NCI-H446 (cell line): ENCODE results near the gene ANKRD23.
"Not testable (repeated sequence)": the region's sequence is repeated elsewhere in the genome, so short reads cannot be mapped to it uniquely, and the experiment has no call there.

Experiments
- DNase-seq, 2 experiments: peaks; one replicate each; lab custom pipeline; 2025; lab: John Stamatoyannopoulos, UW

The ANKRD23 gene

GRCh38 chr2:96863575-96864342 is 19.9 kb upstream of the ANKRD23 start:
- no peak for DNase-seq

- not testable (repeated sequence) for DNase-seq
These were observed 19.2 kb upstream of the ANKRD23 start for GRCh38 chr2:96863056-96863455.

- no peak for DNase-seq
These were observed 17.3 kb upstream of the ANKRD23 start for GRCh38 chr2:96861074-96861473.

GRCh38 chr2:96860065-96861029 is 16.5 kb upstream of the ANKRD23 start:
- no peak for DNase-seq

DNA sequence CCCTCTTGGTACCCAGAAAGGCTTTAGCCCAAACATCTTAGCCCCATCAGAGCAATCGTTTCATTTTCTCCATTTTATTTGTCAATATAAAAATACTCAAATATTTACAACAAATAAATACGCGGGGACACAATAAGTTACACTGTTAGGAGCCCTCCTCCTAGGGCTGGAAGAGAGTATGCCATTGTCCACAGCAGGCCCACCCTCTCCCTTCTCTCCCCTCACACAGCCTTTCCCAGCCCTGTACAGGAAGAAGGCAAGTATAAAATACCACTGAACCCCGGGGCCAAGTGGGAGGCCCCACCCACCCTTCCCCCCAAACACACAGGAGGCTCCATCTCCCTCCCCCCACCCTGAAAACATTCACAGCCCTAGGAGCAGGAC is 15.9 kb upstream of the ANKRD23 start:
- DNase-seq = no peak

GRCh38 chr2:96859099-96859649 is 15.4 kb upstream of the ANKRD23 start:
- DNase-seq = no peak

DNA sequence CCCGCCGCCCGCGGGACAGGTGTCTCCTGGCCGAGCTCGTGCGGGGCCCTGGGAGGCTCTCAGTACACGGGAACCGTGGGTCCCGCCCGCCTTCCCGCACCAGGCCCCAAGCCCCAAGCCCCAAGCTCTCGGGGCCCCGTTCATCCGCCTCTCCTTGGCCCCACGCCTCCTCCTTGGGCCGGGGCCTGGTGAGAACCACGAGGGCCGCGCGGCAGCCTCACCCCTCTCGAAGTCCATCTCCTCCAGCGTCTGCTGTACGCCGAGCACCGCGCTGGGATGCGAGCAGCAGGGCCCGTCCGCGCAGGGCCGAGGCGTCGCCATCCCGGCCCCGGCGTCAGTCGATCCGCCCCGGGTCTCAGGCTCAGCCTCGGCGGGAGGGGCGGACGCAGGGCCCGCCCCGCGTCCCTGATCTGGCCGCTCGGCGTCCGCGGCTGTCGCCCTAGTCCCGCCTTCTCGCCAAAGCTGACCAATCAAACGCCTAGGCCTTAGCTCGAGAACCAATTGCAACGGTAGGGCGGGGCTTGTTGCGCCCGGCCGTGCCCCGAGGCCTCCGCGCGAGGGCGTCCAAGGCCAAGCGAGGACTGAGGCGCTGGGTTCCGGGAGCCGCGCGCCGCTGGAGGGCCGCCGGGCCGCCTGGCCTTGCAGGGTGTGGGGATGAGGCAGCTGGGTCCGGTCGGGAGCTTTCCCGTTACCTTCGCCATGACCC is 14.0 kb upstream of the ANKRD23 start, which contains the start of gene ANKRD39:
TSS of gene ANKRD39 (minus strand) at position 350 of the 706 bp plus-strand sequence. CDS start at position 321, 29 bp downstream.
- DNase-seq = peak; percentile 97 to 99

GRCh38 chr2:96856776-96857666 is 13.2 kb upstream of the ANKRD23 start:
- DNase-seq = no peak

DNA sequence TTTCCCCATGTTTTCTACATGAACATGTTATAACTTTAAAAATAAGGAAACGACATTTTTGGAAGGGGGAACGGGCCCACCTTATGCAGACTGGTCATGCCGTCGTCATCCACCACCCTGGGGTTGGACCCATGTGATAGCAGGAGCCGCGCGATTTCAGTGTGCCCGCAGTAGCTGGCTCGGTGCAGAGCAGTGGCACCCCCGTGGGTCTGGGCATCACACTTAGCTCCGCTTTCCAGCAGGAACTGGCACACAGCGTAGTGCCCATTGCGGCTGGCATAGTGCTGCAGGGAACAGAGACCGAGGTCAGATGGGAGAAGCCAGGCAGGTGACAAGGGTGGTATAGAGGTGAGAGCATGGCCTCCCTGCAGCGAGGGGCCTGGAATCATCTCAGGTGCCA is 9.5 kb upstream of the ANKRD23 start:
- DNase-seq = no peak

DNA sequence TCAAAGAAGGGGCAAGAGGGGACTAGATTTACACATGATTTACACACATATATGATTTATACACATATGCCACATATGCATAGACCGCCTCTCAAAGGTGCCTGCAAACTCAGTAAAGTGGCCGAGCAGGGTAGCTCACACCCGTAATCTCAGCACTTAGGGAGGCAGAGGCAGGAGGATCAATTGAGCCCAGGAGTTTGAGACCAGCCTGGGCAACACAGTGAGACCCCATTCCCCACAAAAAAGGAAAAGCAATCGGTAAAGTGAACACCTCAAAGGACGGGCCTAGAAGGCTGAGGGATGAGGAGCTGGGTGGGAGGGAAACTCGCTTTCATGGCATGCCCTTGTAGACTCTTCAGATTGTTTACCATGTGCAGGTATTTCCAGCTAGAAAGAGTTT is 8.8 kb upstream of the ANKRD23 start:
- DNase-seq = no peak

DNA sequence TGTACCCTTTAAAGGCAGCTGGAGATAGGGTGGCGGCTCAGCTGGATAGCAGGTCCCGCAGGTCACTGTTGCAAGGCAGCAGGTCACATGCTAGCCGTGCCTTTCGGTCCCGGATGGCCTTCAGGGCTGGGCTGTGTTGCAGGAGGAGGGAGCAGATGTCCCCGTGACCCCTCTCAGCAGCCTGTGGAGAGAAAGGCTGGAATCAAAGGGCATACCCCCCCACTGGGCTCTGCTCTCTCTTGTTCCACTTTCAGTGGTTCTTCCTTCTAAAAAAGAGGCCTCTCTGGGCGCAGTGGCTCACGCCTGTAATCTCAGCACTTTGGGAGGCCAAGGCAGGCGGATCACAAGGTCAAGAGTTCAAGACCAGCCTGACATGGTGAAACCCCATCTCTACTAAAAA is 4.4 kb upstream of the ANKRD23 start:
- no peak for DNase-seq

- DNase-seq = no peak
These were observed 3.8 kb upstream of the ANKRD23 start for GRCh38 chr2:96847586-96847985.

GRCh38 chr2:96846825-96847224 is 3.0 kb upstream of the ANKRD23 start:
- DNase-seq = no peak

- no peak for DNase-seq
These were observed 586 bp upstream of the ANKRD23 start for GRCh38 chr2:96844405-96844808.

GRCh38 chr2:96842600-96842999 is 1.2 kb downstream of the ANKRD23 start:
- DNase-seq = no peak

DNA sequence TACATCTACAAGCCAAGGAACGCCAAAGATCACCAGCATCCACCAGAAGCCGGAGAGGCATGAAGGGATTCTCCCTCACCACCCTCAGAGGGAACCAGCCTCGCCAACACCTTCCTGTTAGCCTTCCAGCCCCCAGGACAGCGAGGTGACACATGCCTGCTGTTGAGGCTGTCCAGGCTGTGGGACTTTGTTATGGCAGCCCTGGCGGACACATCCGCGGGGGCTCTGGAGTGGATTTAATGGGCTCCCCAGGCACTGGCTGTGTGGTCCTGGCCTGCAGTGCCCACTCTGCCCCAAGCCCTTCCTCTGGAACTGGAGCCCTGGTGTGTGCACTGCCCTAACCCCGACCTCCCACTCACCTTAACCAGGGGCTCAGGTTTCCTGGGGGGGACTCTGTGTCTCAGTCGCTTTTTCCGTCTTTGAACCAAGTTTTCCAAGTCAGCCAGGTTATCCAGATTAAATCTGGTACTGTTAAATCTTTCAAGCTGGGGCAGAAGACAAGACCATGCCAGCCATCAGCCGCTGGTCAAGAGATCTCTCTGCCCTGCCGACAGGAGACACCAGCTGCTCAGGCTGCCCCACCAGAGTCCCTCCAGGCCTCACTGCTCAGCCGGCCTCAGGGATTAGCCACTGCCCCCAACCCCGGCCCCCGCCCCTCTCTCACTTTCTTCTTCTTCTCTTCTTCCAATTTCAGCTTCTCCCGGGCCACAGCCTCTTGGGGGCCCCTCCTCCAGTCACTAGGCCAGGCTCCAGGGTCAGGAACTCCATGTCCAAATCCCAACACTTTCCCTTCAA is 1.9 kb downstream of the ANKRD23 start:
- DNase-seq = no peak

- no peak for DNase-seq
These were observed 3.7 kb downstream of the ANKRD23 start for GRCh38 chr2:96839875-96840850.

DNA sequence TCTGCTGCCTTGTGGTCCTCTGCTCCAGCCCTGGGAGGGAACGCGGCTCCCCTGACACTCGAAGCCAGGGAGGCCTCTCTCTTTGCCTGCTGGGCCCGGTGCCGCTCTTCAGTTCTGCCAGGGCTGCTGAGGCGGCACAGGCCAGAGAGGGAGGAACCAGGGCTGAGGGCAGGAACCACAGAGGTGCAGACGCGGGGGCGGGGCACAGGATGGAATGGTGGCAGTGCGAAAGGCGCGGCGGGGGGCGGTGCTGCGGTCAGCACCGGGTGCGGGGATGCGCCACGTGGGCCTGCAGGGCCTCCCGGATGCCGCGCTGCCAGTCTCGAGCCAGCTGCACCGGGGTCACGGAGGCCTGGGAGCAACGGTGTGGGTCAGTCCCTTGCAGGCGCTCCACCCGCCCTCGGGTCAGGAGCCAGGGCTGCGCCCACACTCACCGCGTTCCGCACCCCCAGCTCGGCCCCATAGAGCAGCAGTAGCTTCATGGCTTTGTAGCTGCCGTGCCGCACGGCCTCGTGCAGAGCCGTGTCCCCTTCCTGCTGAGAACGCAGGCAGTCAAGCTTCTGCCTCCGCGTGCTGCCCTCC is 4.4 kb downstream of the ANKRD23 start:
- DNase-seq = no peak
